PC-3 (cell line): ENCODE results near the gene WWC1. TPM values are rescaled to one million over a fixed set of nuclear protein-coding genes. Genes with fewer than 3 reads are reported as not detected.

ENCODE experiments used
- ATAC-seq: fragments of 200-7000 bp; cut with Tn5 transposase; 2 replicates; pipeline ENCODE4 v1.9.1; 2020; ENCODE audit warnings: mild to moderate bottlenecking, moderate library complexity
- BruUV-seq: library from RNA; stranded (reverse); fragments of 400-500 nt; replicated peaks from 2 replicates; lab custom pipeline; 2021; lab: Mats Ljungman, UMichigan
- CTCF ChIA-PET: fragments of 300-600 bp; sonication (Branson Sonifier 250); formaldehyde crosslinking; loops from one replicate; lab custom pipeline; 2022; ENCODE audit warnings: antibody characterized with exemption; lab: Charles Lee
- POLR2A ChIA-PET: fragments of 300-600 bp; sonication (Branson Sonifier 250); formaldehyde crosslinking; loops from one replicate; lab custom pipeline; 2022; ENCODE audit warnings: antibody characterized with exemption; ENCODE audit not compliant: unreplicated experiment; lab: Charles Lee
- DNase-seq: peaks from one replicate; pipeline ENCODE4 v3.0.0-alpha.2; 2015
- H2AFZ ChIP-seq: fragments of 300-600 bp; sonication (generic); 2 replicates; pipeline ENCODE4 v1.6.0; 2016; ENCODE audit warnings: antibody characterized with exemption, low read length
- H3F3A ChIP-seq: fragments of 300-600 bp; sonication (generic); one replicate; pipeline ENCODE4 v1.6.0; 2017; ENCODE audit warnings: antibody characterized with exemption, low read length, control low read depth, mild to moderate bottlenecking; ENCODE audit not compliant: unreplicated experiment
- H3K27ac ChIP-seq: fragments of 300-600 bp; sonication (generic); 2 replicates; pipeline ENCODE4 v1.5.1; 2016; ENCODE audit warnings: mild to moderate bottlenecking, low read length
- H3K27me3 ChIP-seq: fragments of 300-600 bp; sonication (generic); 2 replicates; pipeline ENCODE4 v1.6.1; 2016; ENCODE audit warnings: low read length, mixed read lengths
- H3K36me3 ChIP-seq: fragments of 300-600 bp; sonication (generic); 2 replicates; pipeline ENCODE4 v1.6.1; 2016; ENCODE audit warnings: low read depth, mixed run types, low read length, mixed read lengths
- H3K4me1 ChIP-seq: fragments of 300-600 bp; sonication (generic); 2 replicates; pipeline ENCODE4 v1.5.1; 2016; ENCODE audit warnings: low read length; ENCODE audit not compliant: insufficient read depth
- H3K4me2 ChIP-seq: fragments of 300-600 bp; sonication (generic); 2 replicates; pipeline ENCODE4 v1.6.0; 2016; ENCODE audit warnings: low read length
- H3K4me3 ChIP-seq: fragments of 300-600 bp; sonication (generic); 2 replicates; pipeline ENCODE4 v1.5.1; 2016; ENCODE audit warnings: mild to moderate bottlenecking, low read length, mixed read lengths
- H3K79me2 ChIP-seq: fragments of 300-600 bp; sonication (generic); 2 replicates; pipeline ENCODE4 v1.6.1; 2017; ENCODE audit warnings: low read length, mixed read lengths
- H3K9ac ChIP-seq: fragments of 300-600 bp; sonication (generic); 2 replicates; pipeline ENCODE4 v1.6.0; 2016; ENCODE audit warnings: mild to moderate bottlenecking, low read length
- H3K9me2 ChIP-seq: fragments of 300-600 bp; sonication (generic); replicated peaks from 2 replicates; pipeline ENCODE4 v1.6.1; 2016; ENCODE audit warnings: mixed run types, low read length, mixed read lengths
- H3K9me3 ChIP-seq: fragments of 300-600 bp; sonication (generic); 2 replicates; pipeline ENCODE4 v1.6.1; 2016; ENCODE audit warnings: low read length, mixed read lengths
- H4K20me1 ChIP-seq: fragments of 300-600 bp; sonication (generic); 2 replicates; pipeline ENCODE4 v1.6.1; 2016; ENCODE audit warnings: low read length, mixed read lengths
- EZH2 ChIP-seq: fragments of 300-600 bp; sonication (generic); IDR thresholded peaks from one replicate; pipeline ENCODE4 v1.6.1; 2017; ENCODE audit warnings: antibody characterized with exemption, mild to moderate bottlenecking, low read length; ENCODE audit not compliant: unreplicated experiment
- EZH2phosphoT487 ChIP-seq: fragments of 300-600 bp; sonication (generic); IDR thresholded peaks from 2 replicates; pipeline ENCODE4 v1.6.1; 2018; ENCODE audit warnings: mild to moderate bottlenecking, antibody characterized with exemption, low read length, borderline replicate concordance
- intact Hi-C: fragments of 100-400 bp; cut with micrococcal nuclease; formaldehyde crosslinking; loops from 2 replicates; pipeline ENCODE4 v1.9.0; 2023
- total RNA-seq: library from RNA; depleted of rRNA; stranded (reverse); fragments of >200 nt; gene quantifications from 2 replicates; pipeline ENCODE4 v1.2.3, GENCODE V29; 2014
- TF ChIP-seq, protein P1 (sequence below): fragments of 300-600 bp; sonication (generic); conservative IDR thresholded peaks from 2 replicates; pipeline ENCODE4 v1.5.1; 2017; ENCODE audit warnings: antibody characterized with exemption, low read depth, mild to moderate bottlenecking, low read length

WWC1 gene
- total RNA-seq, 1 experiment from 2014 or later, result 31.8 TPM

DNA sequence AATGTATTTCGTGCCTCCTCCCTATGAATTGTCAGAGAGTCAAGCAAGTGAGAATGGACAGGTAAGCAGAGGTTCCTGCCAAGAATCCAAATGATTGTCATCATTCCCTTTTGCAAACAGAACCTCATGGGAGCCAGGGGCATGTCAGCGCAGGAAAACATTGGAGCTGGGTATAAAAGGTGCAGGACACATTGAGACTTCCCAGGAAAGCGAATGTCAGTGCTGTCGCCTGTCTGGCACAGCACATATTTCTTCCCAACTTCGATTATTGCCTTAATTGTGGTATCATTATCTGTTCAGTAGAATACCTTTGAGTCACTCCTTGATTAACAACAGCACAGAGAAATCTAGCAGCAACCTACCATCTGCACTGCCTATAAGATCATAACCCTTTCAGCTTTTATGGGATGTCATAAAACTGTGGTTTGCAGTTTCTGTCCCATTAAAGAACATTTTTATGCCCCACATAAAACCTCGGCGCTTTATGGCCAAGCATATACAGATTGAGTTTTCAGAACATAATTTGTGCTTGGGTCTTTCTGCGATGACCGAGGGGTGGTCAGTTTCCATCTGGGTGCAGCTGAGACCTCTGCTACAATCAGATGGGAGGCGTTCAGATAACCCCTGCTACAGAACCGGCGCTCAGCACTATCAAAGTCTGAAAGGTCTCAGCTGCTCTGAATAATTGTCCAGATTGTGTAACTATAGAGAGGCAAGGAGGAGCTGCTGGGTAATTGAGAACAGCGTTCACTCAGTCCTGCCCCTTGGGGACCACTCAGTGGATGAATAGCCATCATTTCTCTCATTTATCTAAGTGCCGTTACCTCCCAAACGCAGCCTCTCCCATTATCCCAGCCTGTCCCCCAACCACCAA lies 30.9 kb upstream of the WWC1 start:
- no peaks in the 10 kb centered on the region for H3K9me2 ChIP-seq
- H3K4me3 ChIP-seq, result no peak overlapping the region
- H3K27ac ChIP-seq, result no peak overlapping the region
- no peaks in the 10 kb centered on the region for H4K20me1 ChIP-seq
- BruUV-seq, result no TSS peak
- DNase-seq, result no peak
- TF ChIP-seq, protein P1, sequence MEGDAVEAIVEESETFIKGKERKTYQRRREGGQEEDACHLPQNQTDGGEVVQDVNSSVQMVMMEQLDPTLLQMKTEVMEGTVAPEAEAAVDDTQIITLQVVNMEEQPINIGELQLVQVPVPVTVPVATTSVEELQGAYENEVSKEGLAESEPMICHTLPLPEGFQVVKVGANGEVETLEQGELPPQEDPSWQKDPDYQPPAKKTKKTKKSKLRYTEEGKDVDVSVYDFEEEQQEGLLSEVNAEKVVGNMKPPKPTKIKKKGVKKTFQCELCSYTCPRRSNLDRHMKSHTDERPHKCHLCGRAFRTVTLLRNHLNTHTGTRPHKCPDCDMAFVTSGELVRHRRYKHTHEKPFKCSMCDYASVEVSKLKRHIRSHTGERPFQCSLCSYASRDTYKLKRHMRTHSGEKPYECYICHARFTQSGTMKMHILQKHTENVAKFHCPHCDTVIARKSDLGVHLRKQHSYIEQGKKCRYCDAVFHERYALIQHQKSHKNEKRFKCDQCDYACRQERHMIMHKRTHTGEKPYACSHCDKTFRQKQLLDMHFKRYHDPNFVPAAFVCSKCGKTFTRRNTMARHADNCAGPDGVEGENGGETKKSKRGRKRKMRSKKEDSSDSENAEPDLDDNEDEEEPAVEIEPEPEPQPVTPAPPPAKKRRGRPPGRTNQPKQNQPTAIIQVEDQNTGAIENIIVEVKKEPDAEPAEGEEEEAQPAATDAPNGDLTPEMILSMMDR, result no peak
- TF ChIP-seq EZH2phosphoT487 (no peak), EZH2 (no peak)
- no peak overlapping the region for H2AFZ ChIP-seq
- intact Hi-C loops, result no loop called here
- peak; percentile 24; the same call in 1 of the 2 replicates for ATAC-seq
- ChIA-PET CTCF (no interaction called here), POLR2A (no interaction called here)
- no peaks in the 10 kb centered on the region for H3K9me3 ChIP-seq
- no peak overlapping the region for H3K4me2 ChIP-seq
- H3K36me3 ChIP-seq, result no peaks in the 10 kb centered on the region
- H3F3A ChIP-seq, result no peaks in the 10 kb centered on the region
- H3K27me3 ChIP-seq, result no peaks in the 10 kb centered on the region
- no peaks in the 10 kb centered on the region for H3K4me1 ChIP-seq
- H3K9ac ChIP-seq, result no peak overlapping the region
- H3K79me2 ChIP-seq, result no peaks in the 10 kb centered on the region

DNA sequence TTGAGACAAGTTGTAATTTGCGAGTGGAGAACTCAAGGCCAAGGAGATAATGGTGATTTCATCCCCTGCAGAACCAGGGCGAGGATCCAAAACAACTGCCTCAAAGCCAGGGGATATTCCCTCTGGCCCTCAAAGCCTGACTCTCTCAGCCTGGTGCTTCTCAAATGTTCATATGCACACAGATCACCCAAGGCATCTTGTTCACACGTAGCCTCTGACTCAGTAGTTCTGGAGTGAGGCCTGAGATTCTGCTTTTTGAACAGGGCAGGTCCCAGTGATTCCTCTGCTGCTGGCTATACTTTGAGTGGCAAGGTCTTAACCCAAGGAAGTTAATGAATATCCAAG lies 30.2 kb upstream of the WWC1 start:
- H3K36me3 ChIP-seq, result no peaks in the 10 kb centered on the region
- H3K4me3 ChIP-seq, result no peak overlapping the region
- ATAC-seq (no peak), DNase-seq (no peak)
- TF ChIP-seq EZH2phosphoT487, result no peak
- TF ChIP-seq EZH2, result no peak
- TF ChIP-seq, protein P1, result no peak
- H3F3A ChIP-seq, result no peaks in the 10 kb centered on the region
- H3K4me1 ChIP-seq, result no peaks in the 10 kb centered on the region
- ChIA-PET CTCF (no interaction called here), POLR2A (no interaction called here)
- H3K27me3 ChIP-seq, result no peaks in the 10 kb centered on the region
- no peaks in the 10 kb centered on the region for H3K79me2 ChIP-seq
- H3K27ac ChIP-seq, result no peak overlapping the region
- intact Hi-C loops, result no loop called here
- H3K9me2 ChIP-seq, result no peaks in the 10 kb centered on the region
- BruUV-seq, result no TSS peak
- H3K4me2 ChIP-seq, result no peak overlapping the region
- H4K20me1 ChIP-seq, result no peaks in the 10 kb centered on the region
- no peak overlapping the region for H2AFZ ChIP-seq
- no peaks in the 10 kb centered on the region for H3K9me3 ChIP-seq
- no peak overlapping the region for H3K9ac ChIP-seq
